ENCODE measurements around the gene TMEM214.

TMEM214 gene

DNA sequence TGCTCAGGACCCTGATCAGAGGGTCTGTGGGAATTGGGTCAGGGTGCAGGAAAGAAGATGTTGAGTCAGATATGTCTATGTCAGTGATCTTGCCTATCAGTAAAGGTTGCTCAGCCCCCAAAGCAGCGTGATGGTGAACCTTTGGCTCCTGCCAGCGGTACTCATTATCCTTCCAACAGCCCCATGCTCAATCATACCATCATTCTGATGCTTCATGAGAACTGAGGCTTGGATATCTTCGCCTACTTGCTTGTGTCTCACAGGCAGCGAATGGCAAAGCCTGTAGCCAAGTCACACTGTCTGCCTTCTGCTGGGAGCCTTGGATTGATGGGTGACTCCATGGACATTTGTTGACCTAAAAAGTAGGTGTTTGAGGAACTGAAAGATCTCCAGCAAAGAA is 19.0 kb upstream of the TMEM214 start:
- DNase-seq = no peak

DNA sequence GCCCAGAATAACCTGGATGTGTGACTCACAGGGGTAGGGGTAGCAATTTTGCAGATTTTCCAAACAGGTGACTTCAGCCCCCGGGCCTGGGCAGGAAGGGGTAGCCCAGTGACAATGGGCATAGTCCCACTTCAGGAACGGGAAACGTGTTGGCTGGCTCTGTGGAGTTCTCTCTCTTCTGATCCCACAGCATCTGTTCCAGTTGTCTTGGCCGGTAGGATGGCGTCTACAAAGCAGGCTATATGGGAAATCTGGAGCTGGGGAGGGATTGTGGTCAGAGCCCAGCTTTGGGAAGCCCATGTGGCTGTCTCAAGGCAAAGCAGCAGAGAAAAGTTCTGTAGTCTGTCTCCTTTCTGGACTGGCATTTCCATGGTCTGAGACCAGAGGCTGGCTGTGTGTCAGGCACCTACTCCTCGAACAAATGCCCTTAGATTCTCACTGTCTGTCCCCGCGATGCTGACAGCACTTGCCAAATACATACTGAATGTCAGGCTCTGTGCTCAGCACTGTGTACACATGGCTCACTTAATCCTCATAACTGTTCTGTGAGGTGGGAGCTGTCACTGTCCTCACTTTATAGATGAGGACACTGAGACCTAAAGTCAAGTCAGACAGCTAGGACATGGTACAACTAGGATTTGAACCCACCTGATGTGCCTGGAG is 17.9 kb upstream of the TMEM214 start:
- no peak for DNase-seq

DNA sequence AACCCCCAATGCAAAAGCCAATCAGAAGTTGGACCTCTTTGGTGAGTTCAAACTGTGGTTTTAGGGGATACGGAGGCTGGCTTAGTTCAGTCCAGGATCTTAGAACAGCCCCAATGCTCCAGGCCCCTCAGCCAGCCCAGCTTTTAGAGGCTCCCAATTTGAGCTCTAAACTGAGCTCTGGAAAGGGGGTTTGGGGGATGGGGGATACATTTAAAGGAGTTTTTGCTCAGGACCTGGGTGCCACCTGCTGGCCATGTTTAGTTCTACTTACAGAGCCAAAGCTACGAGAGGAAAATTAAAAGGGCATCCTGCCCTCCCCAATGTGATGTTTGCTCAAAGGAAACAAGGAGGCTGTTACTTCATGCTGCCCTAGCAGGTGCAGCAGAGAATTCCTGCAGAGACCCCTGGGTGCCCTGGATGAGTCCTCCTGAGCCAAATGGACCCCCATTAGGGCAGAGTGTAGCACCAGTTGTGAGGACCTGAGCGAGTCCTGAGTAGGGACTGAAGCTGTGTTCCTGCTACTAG is 15.9 kb upstream of the TMEM214 start:
- DNase-seq = peak; percentile 43

DNA sequence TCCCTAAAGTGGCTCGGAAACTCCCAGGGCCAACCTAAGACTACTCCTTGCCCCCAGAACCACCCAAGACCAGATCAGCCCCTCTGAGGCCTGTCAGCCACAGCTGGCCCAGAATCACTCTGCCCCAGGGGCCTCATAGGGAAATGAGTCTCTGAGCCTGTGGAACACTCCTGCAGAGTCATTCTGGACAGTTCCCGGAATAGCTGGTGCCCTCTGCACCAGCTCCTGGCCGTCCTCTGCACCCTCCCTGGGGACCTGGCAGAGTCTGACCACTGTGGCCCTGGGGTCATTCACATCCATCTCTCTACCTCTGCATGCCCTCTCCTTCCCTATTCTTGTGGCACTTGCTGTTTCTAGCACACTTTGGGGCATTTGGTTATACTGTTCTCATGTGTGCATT is 14.6 kb upstream of the TMEM214 start:
- DNase-seq = no peak

DNA sequence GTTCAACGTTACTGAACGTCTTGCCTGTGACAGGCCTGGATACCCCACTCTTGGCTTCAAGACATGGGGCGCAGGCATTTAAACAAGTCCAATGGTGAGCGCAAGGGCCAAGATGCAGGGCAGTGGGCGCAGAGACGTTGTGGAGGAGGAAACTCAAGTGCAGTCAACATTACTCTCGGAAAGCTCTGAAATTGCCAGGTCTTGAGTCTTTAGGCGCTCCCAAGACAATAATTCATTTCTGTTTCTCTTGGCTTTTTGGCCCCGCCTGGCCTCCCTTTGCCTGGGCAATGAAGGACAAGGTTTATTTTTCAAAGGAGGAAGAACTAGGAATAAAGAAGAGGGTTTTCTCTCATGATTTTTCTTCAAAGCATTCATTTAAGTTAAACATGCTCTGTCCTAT is 13.3 kb upstream of the TMEM214 start:
- no peak for DNase-seq

DNA sequence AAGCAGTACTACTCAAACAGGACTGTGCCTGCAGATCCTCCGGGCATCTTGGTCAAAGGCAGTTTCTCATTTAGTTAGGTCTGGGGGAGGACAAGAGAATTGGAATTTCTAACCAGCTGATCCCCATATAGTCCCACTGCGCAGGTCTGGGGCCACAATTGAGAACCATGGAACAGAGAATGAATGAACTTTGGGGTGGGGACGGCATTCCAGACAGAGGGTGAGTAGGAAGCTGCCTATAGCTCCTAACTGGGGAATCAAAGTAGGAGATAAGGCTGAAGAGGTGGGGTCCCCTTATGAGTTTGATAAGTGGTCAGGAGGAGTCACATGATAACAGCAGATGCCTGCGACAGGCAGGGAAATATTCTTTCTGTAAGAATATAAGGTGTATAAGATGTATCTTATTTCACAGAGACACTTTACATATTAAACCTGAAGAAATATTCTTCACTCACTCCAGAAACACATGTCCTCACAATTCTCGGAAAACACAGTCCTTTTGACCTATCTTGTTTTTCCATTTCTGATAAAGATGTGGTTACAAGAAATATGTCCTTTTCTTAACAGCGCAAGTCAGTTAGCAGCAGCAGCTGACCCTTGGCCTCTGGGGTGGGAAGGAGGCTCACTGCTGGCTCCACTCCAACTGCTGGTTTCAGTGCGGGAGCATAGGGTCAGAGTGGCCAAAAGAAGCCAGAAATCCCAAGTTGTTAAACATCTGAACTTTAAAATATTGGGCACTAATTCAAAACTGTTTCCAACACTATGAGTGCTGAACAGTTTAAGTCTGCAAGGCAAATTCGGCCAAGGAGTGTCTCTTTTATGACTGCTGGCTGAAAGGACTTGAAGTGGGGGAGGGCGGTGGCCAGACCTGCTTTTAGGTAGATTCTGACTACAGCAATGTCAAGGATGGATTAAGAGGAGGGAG is 12.6 kb upstream of the TMEM214 start:
- DNase-seq = no peak

DNA sequence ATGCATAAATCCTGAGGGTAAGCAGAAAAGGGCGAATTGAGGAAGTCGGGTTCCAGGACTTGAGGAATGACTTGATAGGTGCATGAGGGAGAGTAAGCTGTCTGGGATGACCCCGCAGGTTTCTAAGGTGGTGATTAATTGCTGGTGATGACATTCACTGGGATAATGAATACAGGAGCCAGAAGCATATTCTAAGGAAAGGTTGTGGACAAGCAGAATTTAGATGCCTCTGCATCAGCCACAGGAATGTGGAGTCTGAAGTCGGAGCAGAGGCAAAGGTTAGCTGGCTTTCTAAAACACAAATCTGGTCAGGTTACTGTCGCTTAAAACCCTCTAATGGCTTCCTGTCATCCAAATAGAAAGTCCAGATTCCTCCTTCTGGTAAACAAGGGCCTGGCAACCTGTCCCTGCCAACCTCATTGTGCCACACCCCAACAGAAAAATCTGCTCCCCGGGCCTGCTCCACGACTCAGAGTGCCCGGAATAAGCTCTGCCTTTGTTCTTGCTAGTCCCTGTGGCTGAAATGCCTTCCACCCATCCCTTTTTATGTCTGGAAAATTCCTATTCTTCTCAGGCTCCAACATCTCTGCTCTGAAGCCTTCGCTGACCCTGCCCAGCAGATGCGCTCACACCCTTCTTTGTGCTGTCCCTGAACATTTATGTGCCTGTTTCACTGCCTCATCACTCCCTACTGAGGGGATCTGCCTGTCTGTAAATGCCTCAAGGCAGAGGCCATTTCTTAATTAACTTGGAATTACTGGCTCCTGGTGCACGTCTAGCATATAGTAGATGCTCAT is 11.3 kb upstream of the TMEM214 start:
- no peak for DNase-seq

DNA sequence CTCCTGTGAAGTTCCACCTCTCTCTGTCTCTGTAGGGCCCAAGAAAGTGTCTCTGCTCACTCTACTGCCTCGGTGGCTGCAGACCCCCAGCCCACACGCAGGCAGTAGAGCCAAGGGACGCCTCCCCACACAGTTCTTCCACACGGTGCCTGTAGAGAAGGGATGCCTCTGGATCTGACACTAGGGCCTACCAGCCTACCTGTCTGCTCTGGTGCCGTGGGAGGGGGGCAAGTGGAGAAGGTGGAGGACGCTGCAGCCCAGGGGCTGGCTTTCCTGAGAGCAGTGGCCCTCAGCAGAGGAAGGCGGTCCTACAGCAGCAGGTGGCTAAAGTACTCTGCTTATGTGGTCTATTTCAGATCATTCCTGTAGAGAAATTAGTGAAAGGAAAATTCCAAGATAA is 9.0 kb upstream of the TMEM214 start:
- no peak for DNase-seq

DNA sequence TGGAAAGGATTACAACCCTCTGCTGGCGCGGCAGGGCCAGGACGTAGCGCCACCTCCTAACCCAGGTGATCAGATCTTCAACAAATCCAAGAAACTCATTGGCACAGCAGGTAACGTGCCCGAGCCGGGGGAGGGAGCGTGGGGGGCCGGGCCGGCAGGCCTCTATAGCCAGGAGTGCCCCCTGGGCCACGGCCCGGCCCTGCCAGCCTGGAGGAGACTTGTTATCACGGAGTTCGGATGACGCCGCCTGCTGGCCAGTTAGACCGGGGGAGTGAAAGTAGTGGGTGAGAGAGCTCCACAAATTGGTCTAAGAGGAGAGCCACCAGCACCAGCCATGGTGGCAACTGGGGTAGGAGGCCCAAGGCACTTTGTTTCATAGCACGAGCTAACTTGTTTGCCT is 8.6 kb upstream of the TMEM214 start:
- no peak for DNase-seq

DNA sequence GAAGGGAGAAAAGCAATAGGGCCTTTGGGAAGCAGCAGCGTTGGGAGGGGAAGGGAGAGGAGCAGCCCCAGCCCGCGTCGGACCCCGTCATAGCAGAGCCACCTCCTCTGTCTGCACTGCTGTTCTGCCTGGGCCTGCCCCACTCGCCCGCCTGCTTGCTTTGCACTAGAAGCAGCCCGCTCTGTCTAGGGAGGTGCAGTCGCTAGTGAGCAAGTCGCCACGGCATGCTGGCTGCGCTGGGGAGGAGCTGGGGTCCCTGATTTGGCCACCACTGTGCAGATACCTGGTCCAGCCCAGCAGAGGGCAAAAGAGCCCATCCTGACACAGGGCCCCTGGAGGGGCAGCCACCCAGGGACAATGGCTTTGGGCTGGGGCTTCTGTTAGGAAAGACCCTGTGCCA is 8.0 kb upstream of the TMEM214 start:
- no peak for DNase-seq

DNA sequence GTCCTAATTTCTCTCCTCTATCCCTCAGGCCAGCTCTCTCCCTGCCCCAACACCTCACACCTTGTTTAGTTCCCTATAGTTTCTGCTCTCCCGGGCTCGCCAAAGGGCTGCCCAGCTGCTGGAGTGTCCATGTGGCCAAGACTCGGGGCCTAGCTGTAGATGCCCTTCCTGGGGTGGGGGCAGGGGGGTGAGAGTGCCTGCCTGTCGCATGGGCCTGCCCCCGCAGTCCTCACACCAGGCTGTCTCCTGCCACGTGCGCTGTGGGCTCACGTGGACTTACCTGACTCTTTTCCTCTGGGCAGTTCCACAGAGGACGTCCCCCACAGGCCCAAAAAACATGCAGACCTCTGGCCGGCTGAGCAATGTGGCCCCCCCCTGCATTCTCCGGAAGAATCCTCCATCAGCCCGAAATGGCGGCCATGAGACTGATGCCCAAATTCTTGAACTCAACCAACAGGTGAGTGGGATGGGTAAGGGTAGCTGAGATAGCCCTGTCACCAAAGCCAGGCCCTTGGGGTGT is 7.4 kb upstream of the TMEM214 start:
- no peak for DNase-seq

DNA sequence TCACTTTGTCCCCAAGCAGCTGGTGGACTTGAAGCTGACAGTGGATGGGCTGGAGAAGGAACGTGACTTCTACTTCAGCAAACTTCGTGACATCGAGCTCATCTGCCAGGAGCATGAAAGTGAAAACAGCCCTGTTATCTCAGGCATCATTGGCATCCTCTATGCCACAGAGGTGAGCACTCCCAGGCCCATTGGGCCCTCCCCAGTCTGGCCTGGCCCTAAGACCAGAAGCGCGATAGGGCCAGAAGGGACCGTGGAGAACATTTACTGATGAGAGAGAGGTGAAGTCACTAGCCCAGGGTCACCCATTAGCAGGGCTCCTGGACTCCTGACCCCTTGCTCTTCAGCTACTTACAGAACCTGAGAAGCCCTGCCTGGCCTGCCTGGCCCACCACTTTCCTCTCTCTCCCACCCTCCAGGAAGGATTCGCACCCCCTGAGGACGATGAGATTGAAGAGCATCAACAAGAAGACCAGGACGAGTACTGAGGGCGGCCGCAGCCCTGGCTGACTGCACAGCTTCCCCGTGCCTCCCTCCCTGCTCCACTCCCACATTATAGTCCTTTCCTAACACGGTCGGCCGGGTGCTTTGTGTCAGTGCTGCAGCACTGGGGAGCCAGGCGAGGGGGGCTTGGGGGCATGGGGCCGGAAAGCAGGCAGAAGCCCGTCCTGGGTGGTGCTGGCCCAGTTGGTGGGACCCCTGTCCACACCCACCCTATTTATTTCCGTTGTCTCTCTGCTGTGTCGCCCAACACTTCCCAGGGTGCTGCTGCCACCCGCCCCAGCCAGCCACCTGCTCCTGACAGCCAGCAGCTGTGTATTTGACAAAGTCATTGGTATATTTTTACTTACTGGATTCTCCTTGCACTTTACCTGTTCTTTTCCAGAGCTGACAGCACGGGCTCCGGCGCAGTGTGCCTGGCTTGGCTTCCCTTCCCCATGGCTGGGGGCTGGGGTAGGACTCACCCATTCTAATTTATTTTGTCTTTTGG is 6.6 kb upstream of the TMEM214 start:
- no peak for DNase-seq

DNA sequence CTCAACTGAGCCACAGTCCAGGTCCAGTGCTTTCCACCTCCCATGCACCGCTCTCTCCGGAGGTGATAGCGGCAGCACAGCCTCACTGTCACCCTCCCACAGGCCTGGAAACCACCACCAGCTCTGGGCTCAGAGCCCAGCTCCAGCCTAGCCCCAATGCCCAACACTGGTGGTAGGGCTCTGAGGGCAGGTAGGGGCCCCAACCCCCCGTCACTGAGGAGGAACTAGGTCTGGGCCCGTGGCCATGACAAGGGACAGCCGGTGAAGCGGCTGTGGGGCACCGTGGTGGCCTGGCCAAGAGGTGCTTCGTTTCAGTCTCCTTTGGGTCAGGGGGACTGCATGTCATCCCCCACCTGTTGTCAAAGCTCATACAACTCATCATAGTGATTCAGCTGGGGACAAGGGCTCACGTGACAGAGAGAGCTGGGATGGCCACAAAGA is 5.5 kb upstream of the TMEM214 start:
- DNase-seq = no peak

DNA sequence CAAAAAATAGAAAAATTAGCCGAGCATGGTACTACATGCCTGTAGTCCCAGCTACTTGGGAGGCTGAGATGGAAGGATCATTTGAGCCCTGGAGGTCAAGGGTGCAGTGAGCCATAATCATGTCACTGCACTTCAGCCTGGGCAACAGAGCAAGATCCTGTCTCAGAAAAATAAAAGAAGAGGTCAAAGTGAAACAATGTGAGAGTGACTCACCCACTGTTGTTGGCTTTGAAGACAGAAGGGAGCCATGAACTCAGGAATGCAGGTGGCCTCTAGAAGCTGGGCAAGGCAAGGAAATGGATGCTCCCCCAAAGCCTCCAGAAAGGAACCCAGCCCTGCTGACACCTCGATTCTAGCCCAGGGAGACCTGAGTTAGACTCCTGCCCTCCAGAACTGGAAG is 3.7 kb upstream of the TMEM214 start:
- no peak for DNase-seq

DNA sequence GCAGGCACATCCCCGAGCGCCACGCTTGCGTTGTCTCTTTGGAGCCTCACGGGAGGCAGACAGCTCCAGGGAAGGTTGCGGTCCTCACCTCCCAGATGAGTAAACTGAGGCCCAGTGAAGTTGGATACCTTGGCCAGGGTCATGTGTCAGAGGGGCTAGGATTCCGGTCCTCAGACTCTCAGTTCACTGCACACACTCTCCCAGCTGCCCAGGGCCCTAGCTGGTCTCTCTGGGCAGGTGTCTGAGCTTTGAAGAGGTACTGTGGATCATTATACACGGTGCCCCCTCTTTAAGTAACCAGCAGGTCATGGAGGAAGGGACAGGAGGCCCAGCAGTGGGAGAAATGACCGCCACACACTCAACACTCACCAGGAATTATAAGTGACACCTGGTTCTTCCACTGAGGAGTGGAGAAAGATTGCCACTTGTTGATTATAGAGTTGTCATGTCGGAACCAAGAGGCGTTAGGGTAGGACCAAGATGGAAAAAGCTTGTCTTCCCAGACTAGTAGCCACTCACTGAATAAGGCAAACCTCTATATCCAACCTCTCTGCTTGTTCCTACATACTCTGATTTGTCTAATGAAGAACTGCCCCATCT is 588 bp downstream of the TMEM214 start:
- DNase-seq = no peak

DNA sequence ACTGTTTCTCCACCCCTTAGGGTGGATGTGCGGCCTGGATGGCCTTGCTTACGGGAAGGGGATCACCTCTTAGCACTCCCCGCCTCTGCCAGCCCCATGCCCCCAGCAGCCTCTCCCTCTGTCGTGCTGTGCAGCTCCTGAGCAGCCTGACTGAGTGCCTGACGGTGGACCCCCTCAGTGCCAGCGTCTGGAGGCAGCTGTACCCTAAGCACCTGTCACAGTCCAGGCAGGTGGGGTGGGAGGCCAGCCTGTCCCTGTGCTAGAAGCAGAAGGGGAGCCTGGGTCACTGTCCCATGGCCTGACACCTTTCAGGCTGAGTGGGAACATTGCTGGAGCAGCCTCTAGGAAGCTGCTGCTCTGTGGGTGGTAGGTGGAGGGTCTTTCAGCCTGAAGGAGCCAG is 5.2 kb downstream of the TMEM214 start:
- DNase-seq = no peak

DNA sequence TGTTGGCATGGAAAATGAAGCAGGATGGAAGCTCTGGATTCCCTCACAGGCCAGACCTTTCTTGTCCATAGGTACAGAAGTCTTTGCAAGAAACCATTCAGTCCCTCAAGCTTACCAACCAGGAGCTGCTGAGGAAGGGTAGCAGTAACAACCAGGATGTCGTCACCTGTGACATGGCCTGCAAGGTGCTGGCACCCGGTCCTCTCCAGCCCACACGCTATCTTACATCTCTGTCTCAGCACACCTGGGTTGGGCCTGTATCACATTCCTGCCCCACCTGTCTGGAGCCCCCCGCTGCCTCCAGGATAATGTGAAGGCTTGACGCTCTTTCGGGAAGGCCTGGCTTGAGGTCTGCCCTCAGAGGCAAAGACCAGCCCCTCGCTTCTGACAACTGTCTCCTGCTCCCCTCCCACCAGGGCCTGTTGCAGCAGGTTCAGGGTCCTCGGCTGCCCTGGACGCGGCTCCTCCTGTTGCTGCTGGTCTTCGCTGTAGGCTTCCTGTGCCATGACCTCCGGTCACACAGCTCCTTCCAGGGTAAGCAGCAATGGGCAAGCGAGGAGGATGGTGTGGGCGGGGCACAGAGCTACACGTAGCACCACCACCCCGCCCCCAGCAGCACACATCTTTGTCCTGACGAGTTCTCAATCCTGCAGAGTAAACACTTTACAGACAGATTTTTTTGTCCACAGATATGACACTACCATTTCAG is 6.0 kb downstream of the TMEM214 start:
- no peak for DNase-seq

DNA sequence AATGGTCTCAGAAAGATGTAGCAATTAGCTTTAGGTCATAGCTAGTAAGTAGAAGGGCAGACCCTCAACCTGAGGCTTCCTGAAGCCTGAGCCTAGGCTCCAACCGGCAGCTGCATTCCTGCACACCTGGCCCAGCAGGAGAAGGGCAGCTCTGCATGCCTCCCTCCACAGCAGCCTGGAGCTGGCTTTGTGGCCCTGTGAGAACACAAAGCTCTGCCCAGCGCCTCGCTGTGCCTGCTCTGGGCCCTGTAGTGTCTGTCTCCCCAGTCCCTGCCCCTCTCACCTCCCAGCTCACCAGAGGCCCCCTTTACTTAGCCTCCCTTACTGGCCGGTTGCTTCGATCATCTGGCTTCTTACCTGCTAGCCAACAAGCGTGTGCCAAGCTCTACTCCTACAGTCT is 6.7 kb downstream of the TMEM214 start:
- DNase-seq = no peak

DNA sequence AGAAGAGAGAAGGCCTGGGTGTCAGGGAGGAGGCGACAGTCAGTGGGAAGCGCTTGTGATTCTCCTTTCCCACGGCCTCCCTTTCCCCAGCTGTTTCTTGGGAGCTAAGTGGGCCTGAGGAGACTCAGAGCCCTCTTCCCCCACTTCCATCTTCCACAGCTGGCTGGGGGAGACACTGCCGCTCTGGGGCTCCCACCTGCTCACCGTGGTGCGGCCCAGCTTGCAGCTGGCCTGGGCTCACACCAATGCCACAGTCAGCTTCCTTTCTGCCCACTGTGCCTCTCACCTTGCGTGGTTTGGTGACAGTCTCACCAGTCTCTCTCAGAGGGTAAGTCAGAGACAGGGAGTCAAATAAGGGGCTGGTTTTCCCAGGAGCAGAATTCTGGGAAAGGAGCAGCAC is 7.1 kb downstream of the TMEM214 start:
- no peak for DNase-seq

DNA sequence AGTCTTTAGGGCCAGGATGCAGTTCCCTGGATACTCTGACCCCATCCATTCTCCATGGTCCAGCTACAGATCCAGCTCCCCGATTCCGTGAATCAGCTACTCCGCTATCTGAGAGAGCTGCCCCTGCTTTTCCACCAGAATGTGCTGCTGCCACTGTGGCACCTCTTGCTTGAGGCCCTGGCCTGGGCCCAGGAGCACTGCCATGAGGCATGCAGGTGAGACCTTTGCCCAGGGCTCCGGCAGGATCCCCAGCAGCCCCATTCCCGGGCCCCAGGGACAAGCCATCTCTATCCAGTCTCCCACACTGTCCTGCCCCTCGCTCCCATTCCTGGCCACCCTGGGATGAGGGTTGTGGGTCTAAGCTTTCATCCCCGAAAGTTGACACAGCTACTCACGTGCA is 7.5 kb downstream of the TMEM214 start:
- DNase-seq = no peak

DNA sequence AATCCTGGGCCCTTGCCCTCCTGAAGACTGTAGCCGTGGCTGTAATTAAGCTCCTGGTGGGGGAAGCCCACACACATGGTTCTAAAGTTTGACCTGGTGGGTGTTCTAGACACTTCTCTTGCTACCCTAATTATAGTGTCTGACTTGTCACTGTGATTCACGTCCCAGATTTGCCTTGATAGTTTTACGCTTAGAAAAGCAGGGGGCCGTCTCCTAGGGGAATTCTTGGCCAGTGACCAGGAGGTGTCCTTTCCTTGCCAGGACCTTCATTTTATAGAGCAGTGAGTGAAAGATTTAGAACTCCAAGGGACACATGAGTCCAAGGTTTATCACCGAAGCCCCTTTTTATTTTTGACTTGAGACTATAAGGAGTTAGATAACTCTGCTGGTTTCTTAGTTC is 9.0 kb downstream of the TMEM214 start:
- peak; percentile 4 for DNase-seq
